Measurements from ENCODE around the gene CD200R1L.

CD200R1L gene

GRCh38 chr3:112817797-112818196 is 28.9 kb downstream of the CD200R1L start:
- DNase-seq = no peak

DNA sequence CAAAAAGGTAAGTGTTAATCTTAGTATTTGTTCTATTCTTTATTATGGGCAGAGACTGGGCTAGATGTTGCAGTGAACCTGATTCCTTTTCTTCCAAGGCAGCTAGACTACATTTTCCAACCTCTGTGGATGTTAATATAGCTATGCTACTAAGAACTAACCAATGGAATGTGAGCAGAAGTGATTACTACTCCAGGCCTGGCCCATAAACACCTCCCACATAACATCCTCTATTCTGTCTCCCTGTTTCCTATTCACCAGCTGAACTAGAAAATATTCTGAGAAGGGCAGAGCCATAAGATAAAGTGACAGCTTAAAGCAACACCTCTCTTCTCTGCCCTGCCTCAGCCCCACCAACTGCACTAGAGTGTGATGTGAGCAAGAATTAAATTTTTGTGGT is 29.4 kb downstream of the CD200R1L start:
- DNase-seq = no peak

- no peak for DNase-seq
Measured at GRCh38 chr3:112815981-112816380, 30.7 kb downstream of the CD200R1L start.

DNA sequence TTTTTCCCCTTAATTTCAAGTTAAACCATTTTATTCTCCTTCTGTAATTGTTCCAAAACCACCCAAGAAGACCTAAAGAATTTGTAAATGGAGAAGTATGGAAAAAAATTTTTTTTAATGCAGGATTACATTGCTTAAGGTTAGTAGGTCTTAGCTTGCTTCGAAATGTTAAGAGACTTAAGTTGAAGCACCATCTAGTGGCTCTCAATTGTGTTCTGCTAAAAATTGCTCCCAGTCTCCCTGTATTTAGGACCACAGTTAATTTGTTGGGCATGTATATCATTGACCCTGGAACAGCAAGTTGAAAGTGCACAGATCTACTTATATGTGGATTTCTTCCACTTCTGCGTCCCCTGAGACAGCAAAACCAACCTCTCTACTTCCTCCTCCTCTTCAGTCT is 32.4 kb downstream of the CD200R1L start:
- no peak for DNase-seq

DNA sequence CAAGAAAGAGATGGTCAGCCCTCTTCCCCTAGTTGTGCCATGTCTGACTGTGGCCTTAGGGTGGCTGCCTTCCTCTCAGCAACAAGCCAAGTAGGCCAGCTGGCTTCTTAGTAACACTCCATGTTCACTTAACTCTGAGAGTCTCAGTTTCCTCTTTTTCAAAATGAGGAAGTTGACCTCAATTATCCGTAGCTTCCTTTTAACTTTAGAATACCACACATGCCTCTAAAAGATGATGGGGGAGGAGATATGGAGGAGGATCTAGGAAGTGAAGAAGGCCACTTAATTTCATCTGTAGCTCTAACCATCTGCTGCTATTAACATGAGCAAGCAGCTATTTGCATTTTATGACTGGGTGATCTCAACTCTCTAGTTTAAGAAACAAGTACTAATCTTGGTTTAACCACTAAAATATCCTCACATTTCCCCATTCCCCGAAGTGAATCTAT is 32.9 kb downstream of the CD200R1L start:
- DNase-seq = no peak

DNA sequence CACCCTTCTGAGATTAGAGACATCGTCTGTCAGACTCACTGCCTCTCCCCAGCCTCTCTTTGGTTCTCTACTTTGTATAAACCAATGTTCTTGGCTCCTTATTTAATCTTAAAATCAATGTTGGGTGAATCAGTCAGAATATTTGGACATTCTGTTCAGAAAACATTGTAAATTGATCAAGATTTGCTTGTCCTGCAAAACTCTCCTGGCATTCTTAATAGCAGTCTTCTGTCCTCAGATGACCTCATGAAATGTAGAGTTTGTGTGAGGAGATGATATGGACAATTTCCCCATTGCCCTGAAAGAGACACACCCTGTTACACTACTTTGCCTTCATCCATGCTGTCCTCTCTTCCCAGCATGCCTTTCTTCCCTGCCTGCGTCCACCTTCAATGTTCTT is 33.6 kb downstream of the CD200R1L start:
- DNase-seq = no peak

GRCh38 chr3:112811917-112812660 is 34.6 kb downstream of the CD200R1L start:
- no peak for DNase-seq

DNA sequence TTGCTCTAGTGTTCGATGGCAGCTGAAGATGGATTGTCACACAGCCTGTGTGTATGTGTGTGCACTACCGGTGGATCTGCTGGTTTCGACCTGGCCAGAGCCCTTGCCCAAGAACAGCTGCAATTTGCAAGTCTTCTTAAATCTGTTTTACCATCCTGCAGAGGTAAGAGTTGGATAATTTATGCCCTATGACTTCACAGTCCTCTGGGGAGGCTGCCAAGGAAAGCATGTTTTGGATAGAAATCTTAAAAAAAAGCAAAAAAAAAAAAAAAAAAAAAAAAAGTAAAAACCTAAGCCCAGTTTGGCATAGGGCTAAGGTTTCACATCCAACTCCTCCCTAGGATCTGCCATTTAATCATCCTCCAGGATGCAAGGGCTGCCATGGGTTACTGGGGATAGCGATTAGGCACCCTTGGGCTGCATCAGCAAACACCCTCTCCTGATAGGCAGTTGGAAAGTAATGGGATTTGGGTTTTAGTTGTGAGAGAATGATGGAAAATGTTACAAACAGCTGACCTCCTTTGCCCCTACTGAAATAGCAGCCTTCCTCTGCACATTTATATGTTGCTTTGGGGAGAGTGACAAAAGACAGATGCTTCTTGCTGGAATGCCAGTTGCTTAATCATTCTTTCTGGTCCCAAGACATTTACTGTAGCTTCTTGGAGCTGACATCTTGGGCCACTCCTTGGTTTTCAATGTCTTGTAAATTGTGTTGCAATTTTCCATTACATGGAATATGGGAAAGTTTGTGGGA is 35.4 kb downstream of the CD200R1L start:
- no peak for DNase-seq

DNA sequence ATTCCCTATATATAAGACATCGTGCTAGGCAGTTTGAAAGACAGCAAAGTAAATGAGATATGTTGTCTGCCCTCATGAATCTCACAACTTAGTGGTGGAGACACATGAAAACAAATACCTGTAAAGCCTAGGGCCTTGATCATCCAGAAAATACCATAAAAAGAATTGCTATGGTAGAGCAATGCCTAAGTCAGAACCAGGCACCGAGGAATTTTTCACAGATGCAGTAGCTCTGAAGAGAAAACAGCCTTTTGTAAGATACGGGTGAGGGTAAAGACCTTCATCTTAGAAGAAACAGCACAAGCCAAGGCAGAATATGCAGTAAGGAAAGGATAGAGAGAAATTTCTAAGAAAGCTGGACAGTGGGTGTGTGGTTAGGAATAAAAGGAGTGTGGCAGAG is 36.1 kb downstream of the CD200R1L start:
- no peak for DNase-seq

DNA sequence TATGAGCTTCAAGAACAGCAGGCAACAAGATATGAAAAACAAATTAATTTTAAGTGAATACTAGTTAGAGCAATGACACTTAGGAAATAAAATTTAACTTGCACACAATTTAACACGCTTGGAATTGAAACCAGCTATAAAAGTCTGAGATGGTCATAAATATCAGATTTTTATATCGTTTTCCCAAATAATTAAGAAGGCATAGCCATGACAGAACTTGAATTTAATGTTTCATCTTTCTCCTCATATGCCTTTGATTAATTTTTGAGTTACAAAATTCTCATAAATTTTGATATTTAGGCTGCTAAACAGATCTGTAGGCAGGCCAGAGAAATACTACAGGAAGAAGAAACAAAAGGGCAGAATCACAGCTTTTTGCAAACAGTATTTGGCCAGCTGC is 38.5 kb downstream of the CD200R1L start:
- no peak for DNase-seq

DNA sequence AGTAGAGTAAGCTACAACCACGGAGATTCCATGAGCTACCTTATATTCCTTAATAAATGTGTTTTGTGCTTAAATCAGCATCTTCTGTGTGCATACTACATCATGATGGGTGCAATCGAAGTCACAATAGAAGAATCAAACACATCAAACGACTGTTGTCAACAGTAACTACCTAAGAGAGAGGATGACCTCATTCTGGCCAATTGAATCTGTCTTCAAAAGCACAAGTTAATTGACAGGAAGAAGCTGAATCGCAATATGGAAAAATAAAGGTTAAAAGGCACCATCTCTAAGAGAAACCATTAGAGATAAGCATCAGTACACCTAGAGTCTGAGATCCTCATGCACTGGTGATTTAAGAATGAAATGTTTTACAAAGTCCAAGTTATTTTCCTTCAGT is 39.0 kb downstream of the CD200R1L start:
- DNase-seq = no peak

- no peak for DNase-seq
Measured at GRCh38 chr3:112806903-112807302, 39.8 kb downstream of the CD200R1L start.

- DNase-seq = no peak
Measured at GRCh38 chr3:112805126-112805525, 41.5 kb downstream of the CD200R1L start.

GRCh38 chr3:112804021-112804420 is 42.6 kb downstream of the CD200R1L start:
- no peak for DNase-seq

GRCh38 chr3:112803467-112803866 is 43.2 kb downstream of the CD200R1L start:
- no peak for DNase-seq

DNA sequence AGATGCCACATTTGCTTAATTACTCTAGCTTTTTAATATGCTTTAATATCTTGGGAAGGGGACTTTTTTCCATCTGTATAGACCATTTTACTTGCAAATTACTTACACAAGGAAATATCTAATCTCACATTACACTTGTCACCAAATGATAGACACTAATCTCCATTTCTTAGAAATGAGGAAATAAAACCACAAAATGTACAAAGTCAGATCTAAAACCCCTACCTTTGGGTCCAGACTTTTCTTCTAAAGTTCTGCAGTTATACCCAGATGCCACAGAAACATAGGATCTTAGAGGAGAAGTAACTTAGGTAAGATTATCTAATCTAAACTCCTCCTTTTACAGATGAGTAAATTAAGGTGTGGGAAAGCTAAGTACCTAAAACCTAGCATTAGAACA is 44.3 kb downstream of the CD200R1L start:
- no peak for DNase-seq

DNA sequence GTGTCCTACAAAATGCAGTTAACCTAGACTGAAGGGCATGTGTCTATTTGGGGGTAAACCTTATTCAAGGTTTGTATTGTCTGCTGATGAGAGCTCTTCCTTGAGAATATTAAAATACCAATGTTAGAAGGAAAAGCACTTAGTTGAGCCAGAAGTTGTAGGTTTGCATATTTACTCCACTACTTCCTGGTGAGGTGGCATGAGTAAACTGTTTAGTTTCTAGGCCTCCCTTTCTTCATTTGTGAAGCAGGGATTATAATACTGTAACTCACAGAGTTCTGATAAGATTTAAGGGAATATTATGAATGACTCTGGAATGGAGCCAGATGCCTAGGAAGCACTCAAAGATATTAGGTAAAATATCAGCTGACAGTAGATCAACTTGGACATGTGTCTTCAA is 46.7 kb downstream of the CD200R1L start:
- DNase-seq = no peak

DNA sequence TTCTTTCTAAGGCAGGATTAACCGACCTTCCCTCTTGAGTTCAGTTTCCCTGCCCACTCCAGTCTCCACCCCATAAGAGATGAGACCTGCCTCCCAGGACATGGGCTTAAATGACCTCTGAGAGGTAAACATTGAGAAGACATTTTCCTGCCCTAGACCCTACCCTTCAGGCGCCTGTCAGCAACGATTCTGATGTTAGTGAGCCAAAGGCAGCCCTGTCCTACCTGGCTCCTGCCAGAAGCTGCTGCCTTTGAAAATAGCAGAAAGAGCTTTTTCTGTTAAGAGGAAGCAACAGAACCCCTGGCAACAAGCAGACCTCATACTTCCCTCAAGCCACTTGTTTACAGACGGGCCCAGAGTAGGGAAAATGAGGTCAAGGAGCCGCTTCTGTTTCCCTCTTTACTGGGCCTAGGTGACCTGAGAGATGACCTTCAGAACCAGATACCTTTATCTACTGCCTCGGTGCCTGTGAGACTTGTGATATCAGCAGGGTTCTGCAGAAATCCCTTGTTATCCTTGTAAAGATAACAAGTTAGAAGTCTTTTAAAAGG is 52.0 kb downstream of the CD200R1L start:
- no peak for DNase-seq

DNA sequence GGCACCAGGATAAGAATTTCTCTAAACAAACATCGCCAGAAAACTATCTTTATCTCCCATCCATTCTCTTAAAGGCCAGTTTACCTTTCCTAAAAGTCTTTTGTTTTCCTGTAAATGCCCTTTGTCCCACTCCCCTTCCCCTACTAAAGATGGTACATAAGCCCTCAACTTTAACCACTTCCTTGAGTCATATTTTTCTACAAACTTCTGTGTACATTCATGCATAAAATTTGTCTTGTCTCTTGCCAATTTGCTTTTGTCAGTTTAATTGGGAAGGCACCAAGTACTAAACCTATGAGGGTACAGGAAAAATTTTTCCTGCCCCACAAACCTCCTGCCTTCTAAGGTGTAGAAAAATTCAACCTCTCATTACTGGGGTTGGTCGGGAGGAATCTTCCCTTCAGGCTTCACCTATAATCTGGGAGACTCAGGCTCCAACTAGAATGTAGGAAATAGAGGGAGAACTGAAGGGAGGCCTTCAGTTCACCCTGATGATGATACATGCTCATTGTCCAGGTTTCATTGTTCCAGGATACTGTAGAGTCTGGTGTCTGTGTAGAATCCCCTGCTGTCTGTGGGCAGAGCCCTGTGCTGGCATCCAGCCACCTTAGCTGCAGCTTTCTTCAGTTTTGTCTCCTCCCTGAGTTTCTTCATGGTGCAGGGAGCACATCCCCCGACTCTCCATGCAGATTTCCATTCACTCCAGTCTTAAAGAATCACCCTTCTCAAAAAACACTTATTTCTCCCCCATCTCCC is 53.2 kb downstream of the CD200R1L start:
- DNase-seq = no peak

DNA sequence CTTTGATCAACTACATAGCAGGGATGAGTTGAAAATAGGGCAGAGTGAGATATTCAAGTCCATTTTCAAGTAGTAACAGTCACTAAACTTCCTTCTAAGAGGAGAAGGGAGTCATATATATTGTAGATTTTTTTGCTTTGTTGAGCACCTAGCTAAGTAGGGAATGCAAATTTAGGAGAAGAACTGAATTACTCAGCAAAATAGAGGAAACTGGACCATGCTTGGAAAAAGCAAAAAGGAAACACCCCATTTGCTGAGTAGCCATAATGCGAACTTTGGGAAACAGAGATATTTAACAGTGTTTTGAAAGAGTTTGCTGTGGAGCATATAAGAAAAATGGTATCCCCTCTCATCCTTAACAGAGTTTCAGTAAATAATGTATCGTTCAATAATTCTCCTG is 54.9 kb downstream of the CD200R1L start:
- no peak for DNase-seq

DNA sequence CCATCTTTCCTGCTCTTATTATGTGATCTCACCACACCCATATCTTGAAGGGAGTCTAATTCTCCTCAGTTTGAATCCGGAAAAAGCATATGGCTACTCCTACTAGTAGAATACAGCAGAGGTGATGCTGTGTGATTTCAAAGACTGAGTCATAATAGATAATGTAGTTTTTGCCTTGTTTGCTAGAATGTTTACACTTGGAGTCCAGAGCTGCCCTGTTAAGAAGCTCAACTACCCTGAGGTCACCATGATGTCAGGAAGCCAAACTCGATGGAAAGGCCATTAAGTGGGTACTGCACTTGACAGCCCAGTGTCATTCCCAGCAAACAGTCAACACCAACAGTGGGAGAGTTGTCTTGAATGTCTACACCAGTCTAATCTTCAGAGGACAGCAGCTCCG is 56.9 kb downstream of the CD200R1L start:
- DNase-seq = no peak

DNA sequence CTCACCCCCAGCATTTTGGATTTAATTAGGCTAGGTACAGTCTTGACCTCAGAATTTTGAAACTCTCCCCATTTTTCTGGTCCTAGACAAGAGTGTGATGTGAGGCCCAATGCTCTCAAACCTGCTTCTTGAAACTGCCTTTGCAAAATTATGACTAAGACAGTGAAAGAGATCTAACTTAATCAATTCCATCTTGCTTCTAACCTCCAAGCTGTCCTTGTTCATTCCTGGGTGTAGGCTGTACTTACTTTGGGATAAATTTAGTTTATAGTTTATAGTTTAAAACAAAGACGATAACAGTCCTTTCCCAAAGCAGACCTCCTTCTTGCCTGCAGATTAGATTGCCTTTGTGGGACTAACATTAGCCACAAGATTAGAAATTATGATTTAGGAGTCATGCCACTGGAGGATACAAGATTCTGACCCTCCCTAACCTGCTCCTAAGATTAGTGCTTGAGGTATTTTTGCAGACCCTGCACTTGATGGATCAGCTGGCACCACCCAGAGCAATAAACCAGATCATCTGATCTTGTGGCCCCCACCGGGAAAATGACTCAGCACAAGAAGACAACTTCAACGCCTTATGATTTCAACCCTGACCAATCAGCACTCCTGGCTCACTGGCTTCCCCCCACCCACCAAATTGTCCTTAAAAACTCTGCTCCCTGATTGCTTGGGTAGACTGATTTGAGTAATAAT is 59.6 kb downstream of the CD200R1L start:
- no peak for DNase-seq
